NCI-H187 (cell line): ENCODE data around the gene BHLHE40.

Experiments used
- DNase-seq, 2 experiments: peaks; one replicate each; lab custom pipeline; 2025; lab: John Stamatoyannopoulos, UW

Gene BHLHE40

GRCh38 chr3:4979428-4980228, at the start of gene BHLHE40:
Gene BHLHE40, plus strand, starts transcription at chr3:4979437. Its CDS starts 282 bp downstream, at chr3:4979719.
- no peak for DNase-seq

GRCh38 chr3:4930501-4930900, 48.7 kb upstream of the BHLHE40 start:
- DNase-seq, result no peak

GRCh38 chr3:4934050-4934449, 45.2 kb upstream of the BHLHE40 start:
- DNase-seq, result no peak

- DNase-seq, result no peak
These were observed 43.9 kb upstream of the BHLHE40 start for GRCh38 chr3:4935347-4935746.

- DNase-seq, result no peak
These were observed 42.1 kb upstream of the BHLHE40 start for GRCh38 chr3:4936982-4937614.

GRCh38 chr3:4938281-4938982, 40.8 kb upstream of the BHLHE40 start:
- DNase-seq, result no peak

- no peak for DNase-seq
These were observed 40.0 kb upstream of the BHLHE40 start for GRCh38 chr3:4939276-4939675.

GRCh38 chr3:4940985-4941384, 38.3 kb upstream of the BHLHE40 start:
- no peak for DNase-seq

GRCh38 chr3:4943549-4943948, 35.7 kb upstream of the BHLHE40 start:
- DNase-seq, result no peak

- no peak for DNase-seq
These were observed 33.9 kb upstream of the BHLHE40 start for GRCh38 chr3:4945324-4945723.

- no peak for DNase-seq
These were observed 32.2 kb upstream of the BHLHE40 start for GRCh38 chr3:4947028-4947427.

- no peak for DNase-seq
These were observed 30.8 kb upstream of the BHLHE40 start for GRCh38 chr3:4948395-4948794.

- no peak for DNase-seq
These were observed 30.2 kb upstream of the BHLHE40 start for GRCh38 chr3:4949004-4949403.

- no peak for DNase-seq
These were observed 29.6 kb upstream of the BHLHE40 start for GRCh38 chr3:4949659-4950058.

GRCh38 chr3:4950351-4950784, 28.9 kb upstream of the BHLHE40 start:
- DNase-seq, result no peak

GRCh38 chr3:4950948-4951347, 28.3 kb upstream of the BHLHE40 start:
- no peak for DNase-seq

- DNase-seq, result no peak
These were observed 26.1 kb upstream of the BHLHE40 start for GRCh38 chr3:4953119-4953518.

- DNase-seq, result no peak
These were observed 24.8 kb upstream of the BHLHE40 start for GRCh38 chr3:4954256-4955000.

GRCh38 chr3:4956099-4956498, 23.1 kb upstream of the BHLHE40 start:
- no peak for DNase-seq

- DNase-seq, result no peak
These were observed 22.5 kb upstream of the BHLHE40 start for GRCh38 chr3:4956738-4957137.

- DNase-seq, result no peak
These were observed 21.3 kb upstream of the BHLHE40 start for GRCh38 chr3:4957978-4958377.

GRCh38 chr3:4959180-4959579, 20.1 kb upstream of the BHLHE40 start:
- DNase-seq, result no peak
